Islet precursor cell (in vitro differentiated cells): ENCODE data around the gene FAM53B.

ENCODE experiments used
- DNase-seq: peaks from one replicate; pipeline ENCODE4 v3.0.0-alpha.2; 2018

Gene FAM53B

DNA sequence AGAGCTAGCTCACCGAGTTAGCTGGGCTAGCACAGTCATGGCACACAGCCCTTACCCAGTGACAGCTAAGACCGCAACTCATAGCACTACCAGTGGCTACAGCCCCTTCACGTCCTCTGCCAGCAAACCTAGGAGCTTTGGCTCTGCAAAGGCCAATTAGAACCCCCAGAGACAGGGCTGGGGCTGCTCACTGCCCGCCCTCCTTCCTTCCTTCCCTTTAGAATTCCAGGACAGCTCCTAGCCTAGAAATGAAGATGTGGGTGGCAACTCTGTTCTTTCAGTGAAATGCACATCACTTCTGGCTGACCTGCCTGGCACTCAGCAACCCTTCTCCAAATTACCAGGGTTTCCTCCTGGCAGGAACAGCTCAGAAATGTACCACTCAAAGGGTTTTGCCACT, 99.9 kb downstream of the FAM53B start:
- no peak for DNase-seq

DNA sequence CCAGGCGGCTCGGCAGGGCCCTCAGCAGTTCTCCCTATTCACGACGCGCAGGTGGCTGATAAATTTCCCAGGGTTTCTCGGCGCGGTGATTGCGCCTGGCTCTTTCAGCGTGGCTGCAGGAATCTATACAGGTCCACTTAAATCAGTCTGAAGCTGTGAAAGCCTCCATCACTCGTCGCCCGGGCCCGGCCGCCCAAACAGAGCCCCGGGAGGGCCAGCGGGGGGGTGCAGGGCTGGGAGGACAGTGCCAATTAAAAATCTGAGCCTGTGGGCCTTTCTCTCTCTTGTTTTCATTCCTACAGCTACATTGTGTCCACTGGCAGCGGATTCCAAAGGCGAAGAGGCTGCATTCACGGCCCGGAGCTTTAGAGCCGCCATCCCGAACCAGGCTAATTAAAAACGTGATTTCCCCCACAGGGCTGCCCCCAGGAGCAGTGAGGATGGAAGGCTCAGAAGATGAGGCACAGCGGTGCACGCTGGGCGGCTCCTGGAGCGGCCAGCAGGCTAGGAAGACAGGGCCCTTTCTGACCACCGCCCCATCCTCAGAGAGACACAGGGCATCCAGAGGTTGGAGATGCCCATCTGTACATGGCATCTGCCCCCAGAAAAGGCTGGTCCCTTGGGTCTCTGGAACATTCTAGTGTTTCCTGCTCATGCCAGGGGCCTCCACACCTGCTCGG, 100.7 kb downstream of the FAM53B start:
- no peak for DNase-seq

DNA sequence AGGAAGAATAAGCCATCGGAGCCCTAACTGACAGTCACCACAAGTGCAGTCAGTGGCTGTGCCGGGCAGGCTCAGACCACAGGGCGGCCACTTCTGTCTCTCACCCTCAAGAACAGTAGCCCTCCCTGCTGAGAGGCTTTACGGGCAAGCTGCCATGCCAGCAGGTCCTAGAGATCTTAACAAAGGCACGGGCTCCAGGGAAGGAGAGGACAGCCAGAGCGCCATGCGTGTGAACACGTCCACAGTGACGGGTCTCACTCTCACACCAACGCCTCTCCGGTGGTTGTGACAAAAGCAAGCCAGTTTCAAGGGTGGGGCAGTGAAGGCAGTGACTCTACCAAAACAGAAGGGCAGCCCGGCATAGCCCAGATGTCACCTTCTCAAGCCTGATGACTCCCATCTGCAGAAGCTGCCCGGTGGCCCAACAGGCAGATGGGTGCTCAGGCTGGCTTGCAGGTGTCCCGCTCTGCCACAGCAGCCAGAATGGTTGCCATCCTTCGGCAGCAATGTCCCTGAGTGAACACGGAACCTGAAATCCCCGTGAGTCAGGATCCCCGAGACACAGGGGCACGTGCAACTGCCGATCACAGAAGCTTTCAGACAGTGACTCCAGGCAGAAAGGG, 102.0 kb downstream of the FAM53B start:
- no peak for DNase-seq

DNA sequence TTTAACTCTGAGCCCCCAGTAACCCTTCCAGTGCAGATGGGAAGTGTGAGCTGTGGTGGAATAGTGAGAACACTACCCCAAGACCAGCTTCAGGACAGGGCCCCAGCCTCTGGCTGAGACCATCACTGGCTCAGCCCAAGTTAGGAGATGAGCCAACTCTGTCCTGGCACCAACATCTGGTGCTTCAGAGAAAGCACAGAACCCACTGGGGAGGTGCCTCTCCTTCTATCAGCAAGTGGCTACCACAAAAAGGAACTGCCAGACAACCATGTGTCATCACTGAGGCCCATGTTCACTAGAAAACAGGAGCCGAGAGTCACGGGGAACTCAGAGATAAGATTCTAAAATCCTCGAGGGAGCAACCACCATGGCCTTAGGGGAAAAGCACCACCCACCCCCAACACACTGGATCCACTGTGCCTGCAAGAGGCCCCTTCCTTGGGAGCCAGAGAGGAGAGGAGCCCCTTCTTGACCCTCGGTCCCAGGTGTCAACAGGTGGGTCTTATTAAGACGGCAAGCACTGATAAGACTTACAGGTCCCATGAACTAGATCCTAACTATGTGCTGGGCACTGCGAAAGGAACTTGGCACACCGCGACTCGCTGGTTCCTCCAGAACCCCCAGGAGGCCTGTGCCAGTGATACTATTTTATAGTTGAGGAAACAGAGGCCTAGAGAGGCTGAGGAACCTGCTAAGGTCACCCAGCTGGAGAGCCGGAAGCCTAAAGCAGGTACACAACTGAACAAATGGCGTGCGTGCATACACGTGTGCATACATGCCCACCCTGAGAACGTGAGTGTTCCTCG, 102.7 kb downstream of the FAM53B start:
- DNase-seq = no peak

DNA sequence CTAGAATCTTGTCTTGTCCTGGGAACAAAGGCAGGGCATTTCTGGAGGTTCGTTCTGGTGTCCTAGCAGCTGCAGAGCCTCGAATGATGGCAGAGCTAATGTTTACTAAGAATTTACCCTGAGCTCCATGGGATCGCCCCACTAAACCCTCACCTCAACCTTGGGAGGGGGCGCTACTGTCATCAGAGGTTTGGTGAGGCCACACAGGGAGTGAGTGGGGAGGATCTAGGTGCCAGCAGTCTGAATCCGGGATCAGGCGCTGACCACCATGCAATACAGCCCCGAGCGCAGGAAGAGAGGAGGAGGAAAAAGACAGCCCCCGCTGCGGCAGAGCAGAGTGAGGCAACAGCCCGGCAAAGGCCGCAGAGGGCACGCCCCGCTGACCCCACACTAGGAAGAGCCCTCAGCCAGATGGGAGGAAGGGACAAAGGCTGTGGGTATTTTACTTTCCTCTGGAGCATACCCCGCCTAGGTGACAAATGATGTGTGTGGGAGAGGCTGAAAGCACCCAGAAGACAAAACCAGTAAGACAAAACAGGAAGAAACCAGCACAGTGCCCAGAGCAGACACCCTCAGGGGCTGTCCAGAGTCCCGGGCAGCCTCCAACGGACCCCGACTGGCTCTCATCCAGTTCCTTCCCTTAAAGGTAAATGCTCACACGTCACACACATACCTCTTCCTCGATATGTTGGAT, 103.5 kb downstream of the FAM53B start:
- no peak for DNase-seq

DNA sequence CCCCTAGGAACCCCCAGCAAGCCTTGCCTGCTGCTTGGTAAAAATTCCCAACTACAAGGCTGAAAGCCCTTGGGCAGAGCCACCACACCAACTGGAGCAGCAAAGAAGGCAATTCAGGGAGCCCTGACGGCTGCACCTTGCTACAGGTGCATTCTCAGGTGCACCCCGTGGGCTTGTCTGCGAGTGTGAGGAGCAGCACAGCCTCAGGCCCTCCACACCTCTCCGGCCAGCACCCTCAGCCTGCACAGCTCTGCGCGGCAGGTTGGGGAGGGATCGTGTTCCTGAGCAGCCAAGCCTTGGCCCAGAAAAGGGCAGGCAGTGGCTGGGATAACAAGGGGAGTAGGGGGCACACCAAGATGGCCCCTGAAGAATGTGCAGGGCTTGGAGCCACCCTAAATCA, 104.1 kb downstream of the FAM53B start:
- no peak for DNase-seq

DNA sequence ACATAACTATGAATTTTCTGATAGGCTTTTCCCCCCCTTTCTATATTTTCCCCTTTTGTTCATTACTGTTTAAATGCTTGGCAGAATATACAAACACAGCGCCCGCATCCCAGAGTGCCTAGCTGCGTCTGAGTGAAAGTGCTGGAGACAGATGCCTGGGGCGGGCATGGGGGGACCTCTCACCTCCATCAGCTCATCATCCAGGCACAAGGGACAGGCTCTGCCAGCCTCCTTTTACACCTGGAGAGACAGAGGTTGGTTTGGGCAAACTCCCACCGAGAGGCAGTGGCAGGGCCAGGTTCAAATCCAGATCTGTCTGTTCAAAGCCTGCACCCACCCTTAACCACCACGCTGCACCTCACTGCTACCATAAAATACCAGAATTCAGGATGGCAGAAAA, 104.5 kb downstream of the FAM53B start:
- no peak for DNase-seq

DNA sequence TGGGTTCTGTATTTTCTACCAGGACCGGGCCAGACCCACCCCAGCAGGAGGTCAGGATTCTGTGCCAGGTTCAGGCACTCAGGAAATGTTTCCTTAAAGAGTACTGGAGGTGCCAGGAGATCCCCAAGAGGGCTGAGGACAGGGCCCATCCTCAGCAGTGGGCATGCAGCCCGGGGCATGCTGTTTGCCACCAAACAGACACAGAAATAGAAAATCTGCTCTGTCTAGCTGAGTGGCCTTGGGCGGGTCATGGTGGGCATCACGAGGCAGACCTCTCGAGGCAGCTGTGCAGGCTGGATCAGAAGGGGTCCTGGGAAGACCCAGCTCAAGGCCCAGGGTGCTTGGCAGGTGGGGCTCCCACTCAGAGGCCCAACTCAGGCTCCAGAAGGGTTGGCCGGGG, 105.0 kb downstream of the FAM53B start:
- no peak for DNase-seq

DNA sequence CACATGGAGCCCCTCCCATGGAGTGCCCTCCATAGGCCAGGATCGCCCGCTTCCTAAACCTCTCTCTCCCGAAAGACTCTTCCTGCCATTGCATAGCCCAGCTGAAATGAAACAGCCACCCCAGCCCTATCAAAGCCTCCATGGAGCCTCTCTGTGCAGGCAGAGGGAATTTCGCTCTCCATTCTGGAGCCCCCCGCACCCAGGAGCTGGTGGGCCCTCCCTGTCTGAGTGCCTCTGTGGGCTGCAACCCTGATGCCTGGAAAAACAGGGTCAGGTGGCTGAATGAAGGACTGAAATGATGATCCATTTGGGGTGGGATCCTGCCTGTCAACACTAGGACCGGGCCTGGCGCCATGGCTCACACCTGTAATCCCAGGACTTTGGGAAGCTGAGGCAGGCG, 106.4 kb downstream of the FAM53B start:
- DNase-seq = no peak

DNA sequence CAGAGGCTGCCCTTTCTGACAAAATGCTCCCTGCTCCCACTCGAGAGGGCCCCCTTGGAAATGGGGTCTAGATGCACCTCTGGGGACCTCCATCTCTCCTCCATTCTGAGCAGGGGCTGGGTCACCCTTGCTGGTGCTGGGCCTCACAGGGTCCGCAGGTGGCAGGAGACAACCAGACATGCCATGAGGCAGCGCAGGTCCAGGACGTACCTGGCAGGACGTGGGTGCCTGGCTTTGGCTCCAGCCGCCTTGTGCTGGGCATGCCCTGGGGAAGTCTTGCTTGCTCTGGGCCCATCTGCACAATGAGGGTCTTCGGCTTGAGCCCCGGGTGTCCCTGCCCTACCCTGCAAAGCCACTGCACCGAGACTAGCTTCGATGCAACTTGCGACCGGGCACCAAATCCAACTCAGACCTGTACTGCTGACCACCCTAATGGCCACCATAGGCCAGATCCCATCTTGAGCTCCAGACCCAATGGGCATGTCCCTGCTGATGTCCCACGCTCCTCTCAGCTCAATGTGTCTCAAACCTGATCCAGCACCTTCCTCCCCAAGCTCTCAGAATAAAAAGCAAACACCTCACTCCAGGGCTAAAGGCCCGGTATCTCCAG, 107.0 kb downstream of the FAM53B start:
- DNase-seq = no peak

DNA sequence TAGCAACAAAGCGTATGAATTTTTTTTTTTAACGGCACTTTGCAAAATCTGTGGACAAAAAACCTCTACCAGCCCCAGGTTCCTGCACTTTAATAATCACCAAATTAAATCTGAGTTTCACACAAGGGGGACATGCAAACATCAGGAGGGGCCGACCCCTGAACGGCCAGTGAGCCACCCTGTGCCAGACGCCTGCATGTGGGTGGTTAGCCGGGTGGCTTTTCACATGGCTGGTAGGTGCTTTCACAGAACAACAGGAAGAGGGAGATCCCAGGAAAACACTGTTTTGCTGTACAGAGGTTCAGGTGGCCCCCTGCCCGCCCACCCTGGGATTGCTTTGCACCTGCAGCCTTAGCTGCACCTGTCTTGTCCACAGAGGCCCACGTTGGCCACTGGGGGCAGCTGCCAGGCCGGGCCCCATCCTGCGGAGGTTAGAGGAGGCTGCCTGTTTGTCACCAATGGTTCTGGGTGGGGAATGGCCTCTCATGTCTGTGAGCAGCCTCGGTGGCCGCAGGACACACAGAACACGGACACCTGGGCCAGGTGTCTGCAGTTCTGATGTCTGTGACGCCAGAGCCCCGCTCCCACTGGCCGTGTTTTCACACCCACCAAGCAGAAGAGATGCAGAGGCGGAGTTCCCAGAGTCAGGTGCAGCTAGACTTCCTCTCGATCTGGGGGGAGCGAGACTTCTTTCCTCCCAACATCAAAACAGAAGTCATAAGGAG, 107.7 kb downstream of the FAM53B start:
- no peak for DNase-seq

DNA sequence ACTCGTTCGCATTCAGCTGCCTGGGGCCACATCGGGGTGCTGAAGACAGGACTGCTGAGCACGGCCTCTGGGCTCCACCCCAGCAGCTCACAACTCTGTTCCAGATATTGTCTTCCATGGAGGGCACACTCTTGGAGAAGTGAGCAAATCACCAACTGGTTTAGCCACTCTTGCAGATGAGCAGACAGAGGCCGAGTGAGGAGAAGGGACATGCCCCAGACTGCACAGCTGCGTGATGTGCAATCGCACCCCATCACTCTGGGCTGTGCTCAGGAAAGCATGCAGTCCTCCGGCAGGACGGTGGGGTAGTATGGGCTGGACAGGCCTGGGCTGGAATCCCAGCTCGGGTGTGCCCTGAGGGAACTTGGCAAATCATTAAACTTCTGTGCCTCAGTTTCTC, 111.6 kb downstream of the FAM53B start:
- DNase-seq = no peak

DNA sequence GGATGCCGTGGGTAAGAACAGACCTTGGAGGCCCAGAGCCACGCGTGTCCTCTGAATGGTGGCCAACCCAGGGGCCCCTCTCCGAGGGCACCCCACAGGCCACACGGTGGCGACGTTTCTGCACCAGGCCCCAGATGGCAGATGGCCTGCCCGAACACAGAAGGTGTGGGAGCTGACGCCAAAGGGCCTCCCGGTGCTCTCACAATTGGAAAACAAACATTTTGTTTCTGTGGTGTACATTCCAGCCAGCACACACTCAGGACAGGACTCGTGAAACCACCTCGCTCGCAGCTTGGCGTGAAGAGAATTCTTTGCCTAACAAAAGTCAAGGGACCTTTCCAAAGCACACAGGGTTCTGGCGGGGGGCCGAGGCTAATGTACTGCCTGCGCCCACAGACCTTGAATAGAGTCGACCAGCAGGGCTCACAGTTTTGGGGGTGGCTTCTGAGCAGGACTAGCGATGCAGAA, 112.1 kb downstream of the FAM53B start:
- DNase-seq = no peak

DNA sequence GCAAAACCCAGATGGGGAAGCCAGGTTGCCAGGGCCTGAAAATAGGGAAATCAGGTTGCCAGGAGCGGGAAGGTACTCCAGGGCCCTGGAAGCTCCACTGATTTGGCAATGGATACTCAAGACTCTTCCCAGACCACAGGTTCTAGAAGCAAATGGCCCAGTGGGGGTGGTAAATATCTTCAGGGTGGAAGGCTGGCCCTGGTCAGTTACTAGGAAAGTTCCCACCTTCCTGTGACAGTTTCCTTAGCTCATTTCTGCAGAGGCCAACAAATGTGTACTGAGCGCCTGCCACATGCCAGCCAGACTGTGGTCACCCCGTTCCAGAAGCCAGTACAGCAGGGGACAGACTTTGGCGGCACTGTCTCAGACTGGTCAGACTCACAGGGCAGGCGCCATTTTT, 113.6 kb downstream of the FAM53B start:
- DNase-seq = no peak

DNA sequence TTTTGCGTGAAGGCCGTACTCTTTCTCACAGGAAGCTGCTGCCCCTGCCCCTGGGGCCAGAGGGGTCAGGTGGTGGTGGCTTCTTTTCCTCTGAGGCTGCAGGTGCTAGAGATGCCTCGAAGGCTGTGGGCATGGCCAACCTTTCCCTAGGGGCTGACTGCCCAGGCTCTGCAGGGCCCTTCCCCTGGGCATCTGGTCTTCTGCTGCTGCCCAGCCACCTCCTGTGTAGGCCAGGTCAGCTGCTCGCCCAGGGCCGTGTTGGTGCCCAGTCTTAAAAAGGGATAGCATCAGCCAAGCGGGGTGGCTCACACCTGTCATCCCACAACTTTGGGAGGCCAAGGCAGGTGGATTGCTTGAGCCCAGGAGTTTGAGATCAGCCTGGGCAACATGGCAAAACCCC, 114.3 kb downstream of the FAM53B start:
- no peak for DNase-seq

DNA sequence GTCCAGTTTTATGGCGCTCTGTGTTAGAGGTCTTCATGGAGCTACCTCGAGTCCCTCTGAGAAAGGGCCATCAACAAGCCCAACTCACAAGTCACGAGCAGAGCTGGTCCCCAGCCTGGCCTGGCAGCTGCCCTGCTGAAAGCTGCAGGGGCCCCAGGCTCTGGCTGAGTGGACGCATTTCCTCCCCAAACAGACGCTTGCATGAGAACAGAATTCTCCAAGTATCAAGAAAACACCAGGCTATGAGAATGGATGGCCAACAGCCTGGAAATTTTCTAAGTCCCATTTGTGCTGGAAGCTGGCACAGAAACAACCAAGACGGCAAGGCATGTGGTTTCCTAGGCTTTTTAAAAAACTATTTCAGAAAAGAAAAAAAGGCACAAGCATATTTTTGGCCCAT, 114.8 kb downstream of the FAM53B start:
- DNase-seq = no peak

DNA sequence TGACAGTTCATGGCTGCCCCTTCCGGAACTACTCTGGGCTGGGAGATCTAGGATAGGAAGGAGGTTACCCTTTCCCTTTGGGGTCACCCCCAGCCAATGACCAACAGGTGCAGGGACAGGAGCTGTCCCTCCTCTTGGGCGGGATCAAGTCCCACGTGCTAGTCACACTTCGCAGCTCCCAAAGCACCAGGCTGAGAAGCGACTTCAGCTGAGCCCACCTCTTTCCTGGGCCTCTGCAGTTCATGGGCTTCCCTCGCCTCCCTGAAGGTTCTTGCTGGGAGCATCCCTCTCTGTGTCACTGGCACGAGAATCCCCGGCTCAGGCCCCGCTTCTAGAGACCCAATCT, 115.5 kb downstream of the FAM53B start:
- DNase-seq = no peak

DNA sequence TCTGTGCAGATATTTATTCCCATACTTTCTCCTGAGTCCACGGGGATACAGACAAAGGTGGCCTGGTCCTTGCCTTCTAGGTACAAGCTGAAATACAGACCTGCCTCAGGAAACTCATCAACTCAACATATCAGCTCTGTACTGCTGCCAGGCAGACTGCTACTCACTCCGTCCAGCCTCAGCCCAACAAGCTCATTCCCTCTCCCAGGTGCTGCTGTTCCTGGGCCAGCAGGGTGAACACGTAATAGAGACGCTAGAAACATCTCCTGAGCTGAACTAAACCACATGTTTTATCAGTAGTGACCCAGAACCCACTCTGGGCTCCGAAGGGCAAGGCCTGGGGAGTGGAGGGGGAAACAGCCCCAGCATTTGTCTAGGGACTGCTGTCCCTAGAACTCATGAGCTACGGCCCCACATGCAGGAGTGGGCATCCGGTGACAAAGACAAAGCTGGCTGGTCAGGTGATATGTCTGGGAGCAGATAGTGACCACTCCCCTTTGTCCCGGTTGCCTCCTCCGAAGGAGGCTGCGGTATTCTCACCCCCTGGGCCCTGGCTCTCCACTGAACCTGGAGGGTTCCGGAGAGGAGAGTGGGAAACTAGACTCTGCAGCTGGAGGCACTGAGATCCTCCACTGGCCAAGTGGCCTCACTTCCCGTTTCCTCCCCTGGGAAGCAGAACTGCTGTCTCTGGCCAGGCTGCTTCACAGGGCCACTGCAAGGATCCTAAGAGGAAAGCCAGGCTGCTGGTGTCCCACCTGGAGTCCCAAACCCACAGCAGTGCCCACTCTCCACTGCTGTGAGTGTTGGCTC, 116.1 kb downstream of the FAM53B start:
- DNase-seq = no peak

DNA sequence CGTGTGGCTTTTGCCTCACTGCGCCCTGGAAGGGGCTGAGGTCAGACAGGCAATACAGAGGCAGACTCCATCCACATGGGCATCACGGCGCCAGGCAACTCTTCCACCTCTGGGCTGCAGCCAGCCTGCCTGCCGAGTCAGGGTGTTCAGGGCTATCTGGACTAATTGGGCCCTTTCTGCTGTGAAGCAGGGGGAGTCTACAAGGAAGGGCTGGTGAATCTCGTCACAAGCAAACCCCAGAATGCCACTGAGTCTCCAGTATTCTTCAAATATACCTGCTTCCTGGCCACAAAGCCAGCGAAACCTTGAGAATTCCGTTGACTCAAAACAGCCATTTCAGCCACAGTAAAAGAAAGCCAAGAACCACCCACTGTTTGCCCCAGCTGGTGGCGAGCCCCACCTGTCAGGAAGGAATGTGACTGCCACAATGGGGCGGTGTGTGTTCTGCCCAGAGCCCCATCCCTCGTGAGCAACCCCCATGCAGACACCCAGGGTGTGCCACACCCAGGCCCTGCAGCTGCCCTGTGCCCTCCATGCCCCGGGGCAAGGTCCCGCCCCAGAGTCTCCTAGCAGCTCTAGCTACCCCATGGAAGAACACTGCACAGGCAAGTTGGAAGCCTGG, 117.3 kb downstream of the FAM53B start:
- DNase-seq = no peak

DNA sequence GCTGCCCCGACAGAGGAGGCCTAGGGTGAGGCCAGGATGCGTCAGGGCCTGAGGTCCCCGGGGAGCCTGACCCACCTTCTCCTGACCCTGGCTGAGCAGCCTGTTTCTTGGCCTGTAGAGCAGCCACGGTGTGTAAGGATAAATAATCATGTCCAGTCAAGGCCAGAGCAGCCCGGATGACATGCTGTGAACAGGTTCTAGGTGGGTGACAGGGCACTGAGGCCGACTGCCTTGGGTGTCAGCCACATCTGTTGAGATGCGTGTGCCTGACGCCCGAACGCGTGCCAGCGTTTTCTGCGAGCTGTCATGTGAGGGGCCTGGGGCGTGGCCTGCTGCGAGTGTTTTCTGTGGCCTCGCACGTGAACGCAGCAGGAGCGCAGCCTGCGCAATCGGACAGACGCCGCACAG, 118.3 kb downstream of the FAM53B start:
- no peak for DNase-seq

DNA sequence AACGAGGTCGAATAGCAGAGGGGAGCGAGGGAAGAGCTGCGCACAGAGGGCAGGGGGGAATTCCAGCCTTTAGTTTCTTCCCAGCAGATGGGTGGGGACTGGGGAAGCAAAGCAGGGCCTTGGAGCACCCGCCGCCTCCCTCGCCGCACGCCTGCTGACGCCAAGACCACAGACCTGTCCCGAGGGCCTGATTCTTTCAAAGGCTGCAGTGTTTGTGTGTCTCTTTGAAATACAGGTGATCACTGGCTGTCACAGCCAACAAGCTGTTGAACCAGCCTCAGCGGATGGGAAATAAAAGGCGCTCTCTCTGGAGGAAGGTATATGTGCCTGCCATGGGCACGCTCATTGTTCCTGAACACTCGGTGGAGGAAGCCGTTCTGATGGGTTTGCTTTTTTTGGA, 119.3 kb downstream of the FAM53B start:
- no peak for DNase-seq
